IPS DF 6.9 (cell line): Measurements from ENCODE around the gene CHST10.

Source experiments
- DNase-seq: peaks from one replicate; pipeline ENCODE4 v3.0.0-alpha.2; 2013; ENCODE audit warnings: low read depth, low spot score
- H3K27ac ChIP-seq: one replicate; pipeline ENCODE4 v1.5.1; 2013; ENCODE audit warnings: low read length, control low read depth
- H3K27me3 ChIP-seq: 2 replicates; pipeline ENCODE4 v1.6.1; 2013; ENCODE audit warnings: mild to moderate bottlenecking, low read length; ENCODE audit not compliant: control insufficient read depth, insufficient read depth
- H3K36me3 ChIP-seq: 2 replicates; pipeline ENCODE4 v1.6.1; 2013; ENCODE audit warnings: low read length; ENCODE audit not compliant: control insufficient read depth, insufficient read depth
- H3K4me1 ChIP-seq: 2 replicates; pipeline ENCODE4 v1.6.1; 2013; ENCODE audit warnings: low read length; ENCODE audit not compliant: control insufficient read depth, insufficient read depth
- H3K4me3 ChIP-seq: 2 replicates; pipeline ENCODE4 v1.5.1; 2013; ENCODE audit warnings: mild to moderate bottlenecking, low read length
- H3K9me3 ChIP-seq: 2 replicates; pipeline ENCODE4 v1.6.1; 2013; ENCODE audit warnings: low read length, inconsistent platforms; ENCODE audit not compliant: control insufficient read depth, insufficient read depth
- WGBS: extraction: QIAGEN DNeasy Blood & Tissue Kit; methylation state at CpG from one replicate; pipeline ENCODE4 v1.1.7; 2013; ENCODE audit warnings: mixed read lengths, missing lambda C conversion rate; ENCODE audit not compliant: insufficient read length, insufficient coverage; 5-methylcytosine and 5-hydroxymethylcytosine counted together

CHST10 gene

DNA sequence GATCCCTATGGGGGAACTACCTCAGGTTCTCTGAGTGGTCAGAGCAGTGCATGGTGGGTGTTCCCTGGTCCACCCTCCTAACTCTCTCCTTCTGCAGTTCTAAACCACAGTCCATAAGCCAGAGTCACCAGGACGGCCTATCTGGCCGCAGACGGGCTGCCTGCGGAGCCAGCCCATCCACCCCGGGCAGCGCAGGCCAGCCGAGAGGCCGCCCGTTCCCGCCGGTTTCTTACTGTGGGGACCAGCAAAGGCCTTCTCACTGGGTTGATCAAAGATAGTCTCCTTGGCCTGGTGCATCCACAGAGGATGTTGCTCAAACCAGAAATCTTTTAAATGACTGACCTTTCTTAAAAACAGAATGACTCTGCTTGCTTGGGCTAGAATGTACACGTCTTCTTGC, 9.6 kb upstream of the CHST10 start:
- Histone ChIP-seq H3K4me3 (no peak overlapping the region), H3K9me3 (no peaks in the 10 kb centered on the region), H3K27me3 (no peaks in the 10 kb centered on the region), H3K4me1 (no peaks in the 10 kb centered on the region), H3K27ac (no peak overlapping the region), H3K36me3 (no peaks in the 10 kb centered on the region)
- WGBS = no CpG with 5 or more reads among the region's 12 CpGs
- no peak for DNase-seq

DNA sequence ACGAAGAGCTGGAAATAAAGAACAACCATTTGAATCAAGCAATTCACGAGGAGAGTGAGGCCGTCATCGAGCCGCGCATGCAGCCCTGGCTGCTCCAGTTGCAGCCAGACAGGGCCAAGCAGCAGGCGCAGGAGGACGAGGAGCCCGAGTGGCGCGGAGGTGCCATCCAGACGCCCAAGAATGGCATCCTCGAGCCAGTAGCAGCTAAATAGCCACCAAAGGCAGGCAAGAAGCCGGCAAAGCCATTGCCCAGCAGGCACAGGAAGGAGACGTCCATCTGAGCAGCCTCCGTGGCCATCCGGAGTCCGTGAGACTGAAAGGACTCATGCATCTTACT, 8.9 kb upstream of the CHST10 start:
- H3K27me3 ChIP-seq = no peaks in the 10 kb centered on the region
- no CpG with 5 or more reads among the region's 18 CpGs for WGBS
- no peaks in the 10 kb centered on the region for H3K4me1 ChIP-seq
- H3K36me3 ChIP-seq = no peaks in the 10 kb centered on the region
- no peak for DNase-seq
- no peaks in the 10 kb centered on the region for H3K9me3 ChIP-seq
- H3K27ac ChIP-seq = no peak overlapping the region
- H3K4me3 ChIP-seq = no peak overlapping the region

DNA sequence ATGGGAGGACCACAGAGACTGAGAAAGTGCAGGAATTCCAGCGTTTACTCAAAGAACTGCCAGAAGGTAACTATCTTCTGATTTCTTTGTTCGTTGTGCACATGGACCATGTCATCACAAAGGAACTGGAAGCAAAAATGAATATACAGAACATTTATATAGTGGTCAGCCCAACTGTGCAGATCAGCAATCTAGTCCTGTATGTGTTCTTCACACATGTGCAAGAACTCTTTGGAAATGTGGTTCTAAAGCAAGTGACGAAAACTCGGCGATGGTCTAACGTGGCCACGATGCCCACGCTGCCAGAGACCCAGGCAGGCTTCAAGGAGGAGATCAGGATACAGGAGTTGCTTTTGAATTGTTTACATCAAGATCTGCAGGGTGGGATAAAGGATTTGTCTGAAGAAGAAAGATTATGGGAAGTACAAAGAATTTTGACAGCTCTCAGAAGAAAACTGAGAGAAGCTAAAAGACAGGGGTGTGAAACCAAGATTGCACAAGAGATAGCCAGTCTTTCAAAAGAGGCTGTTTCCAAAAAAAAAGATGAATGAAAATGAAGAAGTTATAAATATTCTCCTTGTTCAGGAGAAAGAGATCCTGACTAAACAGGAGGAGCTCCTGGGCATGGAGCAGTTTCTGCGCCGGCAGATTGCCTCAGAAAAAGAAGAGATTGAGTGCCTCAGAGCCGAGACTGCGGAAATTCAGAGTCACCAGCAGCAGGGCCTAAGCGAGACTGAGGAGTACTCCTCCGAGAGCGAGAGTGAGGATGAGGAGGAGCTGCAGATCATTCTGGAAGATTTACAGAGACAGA, 8.3 kb upstream of the CHST10 start:
- Histone ChIP-seq H3K27ac (no peak overlapping the region), H3K4me3 (no peak overlapping the region), H3K4me1 (no peaks in the 10 kb centered on the region), H3K9me3 (no peaks in the 10 kb centered on the region), H3K36me3 (no peaks in the 10 kb centered on the region), H3K27me3 (no peaks in the 10 kb centered on the region)
- no CpG with 5 or more reads among the region's 15 CpGs for WGBS
- DNase-seq = no peak

DNA sequence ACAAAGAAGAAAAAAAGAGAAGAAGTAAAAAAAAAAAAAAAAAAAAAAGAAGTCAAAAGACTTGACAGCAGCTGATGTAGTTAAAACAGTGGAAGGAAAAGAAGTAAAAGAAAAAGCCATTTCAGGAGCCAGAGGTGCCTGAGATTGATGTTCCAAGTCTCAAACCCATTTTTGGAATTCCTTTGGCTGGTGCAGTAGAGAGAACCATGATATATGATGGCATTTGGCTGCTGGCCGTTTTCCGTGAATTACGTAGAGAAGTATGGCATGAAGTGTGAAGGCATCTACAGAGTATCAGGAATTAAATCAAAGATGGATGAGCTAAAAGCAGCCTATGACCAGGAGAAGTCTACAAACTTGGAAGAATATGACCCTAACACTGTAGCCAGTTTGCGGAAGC, 7.6 kb upstream of the CHST10 start:
- DNase-seq = no peak
- WGBS = no CpG with 5 or more reads among the region's 4 CpGs
- H3K36me3 ChIP-seq = no peaks in the 10 kb centered on the region
- H3K27me3 ChIP-seq = no peaks in the 10 kb centered on the region
- H3K4me3 ChIP-seq = no peak overlapping the region
- H3K27ac ChIP-seq = no peak overlapping the region
- H3K4me1 ChIP-seq = no peaks in the 10 kb centered on the region
- no peaks in the 10 kb centered on the region for H3K9me3 ChIP-seq

DNA sequence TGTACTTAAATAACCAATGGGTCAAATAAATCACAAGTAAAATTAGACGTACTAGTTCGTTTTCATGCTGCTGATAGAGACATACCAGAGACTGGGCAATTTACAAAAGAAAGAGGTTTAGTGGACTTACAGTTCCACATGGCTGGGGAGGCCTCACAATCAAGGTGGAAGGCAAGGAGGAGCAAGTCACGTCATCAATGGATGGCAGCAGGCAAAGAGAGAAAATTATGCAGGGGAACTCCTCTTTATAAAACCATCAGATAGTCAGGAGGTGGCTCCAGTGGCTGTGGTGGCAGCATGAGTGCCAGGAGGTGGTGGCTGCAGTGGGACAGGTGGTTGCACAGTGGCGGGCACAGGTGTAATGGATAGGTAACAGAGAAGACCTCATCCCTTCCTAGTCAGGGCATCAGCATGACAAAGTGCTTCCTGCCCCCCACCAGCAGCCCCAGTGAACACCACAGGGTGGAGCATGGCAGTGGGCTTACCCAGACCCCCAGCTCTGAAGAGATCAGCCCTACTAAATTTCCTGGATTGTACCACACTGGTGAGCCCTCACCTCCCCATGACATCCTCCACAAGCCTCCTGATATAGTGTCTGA, 6.9 kb upstream of the CHST10 start:
- Histone ChIP-seq H3K27ac (no peak overlapping the region), H3K27me3 (no peaks in the 10 kb centered on the region), H3K9me3 (no peaks in the 10 kb centered on the region), H3K4me3 (no peak overlapping the region), H3K36me3 (no peaks in the 10 kb centered on the region), H3K4me1 (no peaks in the 10 kb centered on the region)
- no CpG with 5 or more reads among the region's 4 CpGs for WGBS
- DNase-seq = no peak

DNA sequence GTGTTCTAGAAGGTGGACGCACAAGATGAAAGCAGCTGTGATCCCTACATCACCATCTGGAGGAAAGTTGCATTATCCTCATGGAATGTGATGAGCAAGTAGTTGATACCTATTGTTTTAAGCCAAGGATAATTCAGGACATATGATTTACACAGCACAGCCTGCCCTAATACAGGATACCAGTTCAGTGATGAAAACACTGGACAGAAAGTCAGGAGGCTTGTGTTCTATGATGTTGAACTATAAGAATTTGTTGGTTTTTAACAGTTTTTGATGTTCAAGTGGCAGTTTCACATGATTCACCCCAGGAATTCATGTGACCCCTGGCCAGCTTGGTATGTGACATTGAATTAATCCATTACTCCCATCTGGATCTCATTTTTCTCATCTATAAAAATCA, 6.2 kb upstream of the CHST10 start:
- no peaks in the 10 kb centered on the region for H3K9me3 ChIP-seq
- H3K4me3 ChIP-seq = no peak overlapping the region
- no peaks in the 10 kb centered on the region for H3K4me1 ChIP-seq
- no CpG with 5 or more reads among the region's 1 CpG for whole genome bisulfite sequencing
- no peak for DNase-seq
- no peaks in the 10 kb centered on the region for H3K36me3 ChIP-seq
- no peaks in the 10 kb centered on the region for H3K27me3 ChIP-seq
- no peak overlapping the region for H3K27ac ChIP-seq

DNA sequence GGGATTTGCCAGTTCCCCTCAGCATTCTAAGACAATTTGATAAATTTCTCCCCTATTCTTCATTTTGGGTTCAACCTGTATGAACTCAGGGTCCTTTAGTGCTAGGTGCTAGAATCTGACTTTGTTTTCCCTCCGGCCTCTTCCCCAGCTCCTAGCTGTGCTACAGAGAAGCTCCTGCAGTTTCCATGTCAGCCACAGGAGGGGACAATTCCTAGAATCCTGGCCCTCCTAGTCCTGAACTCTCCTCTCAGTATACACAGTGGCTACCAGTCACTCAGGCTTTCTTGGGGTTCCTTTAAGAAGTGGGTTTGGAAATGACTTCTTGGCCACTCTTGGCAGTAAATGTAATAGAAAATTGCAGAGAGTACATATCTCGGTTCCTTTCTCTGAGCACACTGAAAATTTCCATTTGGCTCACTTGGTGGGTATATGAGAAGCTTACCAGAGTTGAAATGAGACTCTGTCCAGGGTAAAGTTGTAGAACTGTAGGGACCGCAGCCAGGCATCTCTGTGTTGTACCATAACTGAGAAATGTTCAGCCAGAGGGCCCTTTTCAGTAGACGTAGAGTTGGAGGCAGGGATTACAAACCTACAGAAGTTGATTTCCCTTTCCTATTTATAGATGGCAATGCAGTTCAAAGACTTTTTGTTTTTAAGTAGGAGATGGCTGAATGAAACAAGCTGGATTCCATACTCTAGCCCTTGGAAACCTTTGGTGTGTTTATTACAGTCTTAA, 5.0 kb upstream of the CHST10 start:
- no CpG with 5 or more reads among the region's 4 CpGs for WGBS
- no peaks in the 10 kb centered on the region for H3K36me3 ChIP-seq
- H3K27me3 ChIP-seq = no peaks in the 10 kb centered on the region
- H3K4me1 ChIP-seq = no peaks in the 10 kb centered on the region
- H3K9me3 ChIP-seq = no peaks in the 10 kb centered on the region
- no peak overlapping the region for H3K27ac ChIP-seq
- DNase-seq = peak; percentile 41
- no peak overlapping the region for H3K4me3 ChIP-seq

DNA sequence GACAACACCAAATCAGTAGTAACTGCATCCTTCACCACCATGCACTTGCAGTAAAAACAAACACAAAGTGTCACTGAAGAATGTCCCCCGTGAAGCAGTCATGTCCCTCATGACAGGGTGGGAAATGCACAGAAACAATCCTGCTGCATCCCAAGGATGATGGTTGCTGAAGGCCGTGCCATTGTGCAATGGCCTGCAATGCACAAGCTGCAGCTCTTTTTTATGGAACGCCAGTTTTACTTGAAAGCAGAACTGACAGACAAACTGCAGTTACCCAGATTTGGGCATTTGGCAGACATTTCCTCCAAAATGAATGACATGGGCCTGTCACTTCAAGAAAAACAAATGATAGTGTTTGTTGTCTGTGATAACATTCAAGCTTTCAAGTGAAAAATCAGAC, 2.4 kb upstream of the CHST10 start:
- H3K27ac ChIP-seq = no peak overlapping the region
- DNase-seq = no peak

DNA sequence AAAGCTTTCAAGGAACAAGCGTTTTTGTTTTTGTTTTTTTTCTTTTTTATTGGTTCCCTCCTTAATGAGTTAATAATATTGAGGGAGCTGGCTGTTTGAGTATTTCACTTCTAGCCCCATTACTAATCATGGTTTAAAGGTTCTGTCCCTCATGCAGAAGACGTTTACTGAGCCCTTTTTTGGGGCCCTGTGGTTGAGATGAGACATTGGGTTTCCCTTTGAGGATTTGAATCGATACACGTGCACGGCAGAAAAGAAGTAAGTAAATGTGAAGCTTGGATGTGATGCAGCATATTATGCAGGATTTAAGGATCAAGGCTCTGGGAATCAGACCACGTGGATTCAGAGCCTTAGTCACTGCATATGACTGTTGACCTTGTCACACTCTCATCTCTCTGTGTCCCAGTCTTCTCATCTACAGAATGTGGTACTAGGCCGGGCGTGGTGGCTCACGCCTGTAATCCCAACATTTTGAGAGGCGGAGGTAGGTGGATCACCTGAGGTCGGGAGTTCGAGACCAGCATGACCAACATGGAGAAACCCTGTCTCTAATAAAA, 1.0 kb upstream of the CHST10 start:
- Histone ChIP-seq H3K27me3 (no peaks in the 10 kb centered on the region), H3K9me3 (no peaks in the 10 kb centered on the region), H3K4me1 (0 out of 2 replicates have a peak, but pooled peaks cover 1% of the 10 kb centered on the region), H3K4me3 (no peak overlapping the region), H3K36me3 (no peaks in the 10 kb centered on the region), H3K27ac (no peak overlapping the region)
- no peak for DNase-seq
- WGBS = no CpG with 5 or more reads among the region's 12 CpGs

More for the DNA sequence above, 2.4 kb upstream of the CHST10 start:
- H3K4me1 ChIP-seq = no peaks in the 10 kb centered on the region
- WGBS = no CpG with 5 or more reads among the region's 3 CpGs
- H3K27me3 ChIP-seq = no peaks in the 10 kb centered on the region
- H3K36me3 ChIP-seq = no peaks in the 10 kb centered on the region
- H3K9me3 ChIP-seq = no peaks in the 10 kb centered on the region
- H3K4me3 ChIP-seq = no peak overlapping the region

DNA sequence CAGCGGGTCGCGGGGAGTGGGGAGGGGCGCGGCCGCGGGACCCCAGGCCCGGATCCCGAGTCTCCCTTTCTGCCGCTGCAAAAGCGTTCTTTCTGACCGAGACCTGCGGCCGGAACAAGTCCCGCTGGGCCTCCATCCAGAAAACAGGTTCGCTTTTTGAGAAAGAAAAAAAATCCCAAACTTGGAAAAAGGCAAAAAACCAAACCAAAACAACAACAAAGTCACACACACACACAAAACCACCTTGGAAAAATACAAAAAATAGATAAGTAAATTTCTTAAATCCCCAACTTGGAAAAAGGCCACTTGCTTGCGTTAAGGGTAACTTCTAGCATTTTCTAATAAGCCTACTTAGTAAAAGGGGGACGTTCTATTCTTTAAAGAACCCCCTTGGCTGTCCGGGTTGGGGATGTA, 250 bp upstream of the CHST10 start:
- Histone ChIP-seq H3K9me3 (no peaks in the 10 kb centered on the region), H3K27me3 (no peaks in the 10 kb centered on the region), H3K4me3 (peak overlapping the region; percentile 64; the same call in 1 of the 2 replicates), H3K4me1 (peaks cover 5% of the 10 kb centered on the region), H3K27ac (no peak overlapping the region), H3K36me3 (no peaks in the 10 kb centered on the region)
- no CpG with 5 or more reads among the region's 19 CpGs for WGBS
- no peak for DNase-seq
